ENCODE measurements around the gene TRIM15. TPM values are rescaled to one million over a fixed set of nuclear protein-coding genes. Genes with fewer than 3 reads are reported as not detected.
A peak's percentile ranks its signal among the peaks of the same experiment; 100 is the strongest.
"Not testable (repeated sequence)": the region's sequence is repeated elsewhere in the genome, so short reads cannot be mapped to it uniquely, and the experiment has no call there.

TRIM15 gene
- polyA plus RNA-seq, 1 experiment, result not detected

DNA sequence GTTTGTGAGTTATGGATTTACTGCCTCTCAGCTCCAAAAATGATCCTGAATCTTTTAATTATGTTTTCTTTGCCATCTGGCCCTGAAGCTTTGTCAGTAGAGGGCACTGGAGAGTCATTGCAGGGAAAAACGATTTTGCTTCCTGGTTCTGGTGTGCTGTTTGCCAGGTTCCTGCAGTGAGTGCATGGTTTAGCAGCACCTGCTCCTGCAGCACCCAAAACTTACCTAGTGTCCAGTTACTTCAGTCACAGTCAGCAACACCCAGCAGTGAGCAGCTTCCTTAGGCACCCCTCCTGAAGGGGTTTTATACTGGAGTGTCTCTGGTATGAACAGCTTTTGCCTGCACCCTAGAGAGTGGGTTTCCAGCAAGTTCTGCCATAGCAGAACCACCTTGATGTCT is 55.9 kb downstream of the TRIM15 start:
- no peak for DNase-seq (ENCODE audit: low read depth)
- no peaks in the 10 kb centered on the region; the same call in none of the 2 replicates for H3K27me3 ChIP-seq (ENCODE audit: control insufficient read depth, insufficient read depth, low read length)
- no peak overlapping the region for H3K4me3 ChIP-seq (ENCODE audit: low read depth, low read length)
- TF ChIP-seq, protein P1, sequence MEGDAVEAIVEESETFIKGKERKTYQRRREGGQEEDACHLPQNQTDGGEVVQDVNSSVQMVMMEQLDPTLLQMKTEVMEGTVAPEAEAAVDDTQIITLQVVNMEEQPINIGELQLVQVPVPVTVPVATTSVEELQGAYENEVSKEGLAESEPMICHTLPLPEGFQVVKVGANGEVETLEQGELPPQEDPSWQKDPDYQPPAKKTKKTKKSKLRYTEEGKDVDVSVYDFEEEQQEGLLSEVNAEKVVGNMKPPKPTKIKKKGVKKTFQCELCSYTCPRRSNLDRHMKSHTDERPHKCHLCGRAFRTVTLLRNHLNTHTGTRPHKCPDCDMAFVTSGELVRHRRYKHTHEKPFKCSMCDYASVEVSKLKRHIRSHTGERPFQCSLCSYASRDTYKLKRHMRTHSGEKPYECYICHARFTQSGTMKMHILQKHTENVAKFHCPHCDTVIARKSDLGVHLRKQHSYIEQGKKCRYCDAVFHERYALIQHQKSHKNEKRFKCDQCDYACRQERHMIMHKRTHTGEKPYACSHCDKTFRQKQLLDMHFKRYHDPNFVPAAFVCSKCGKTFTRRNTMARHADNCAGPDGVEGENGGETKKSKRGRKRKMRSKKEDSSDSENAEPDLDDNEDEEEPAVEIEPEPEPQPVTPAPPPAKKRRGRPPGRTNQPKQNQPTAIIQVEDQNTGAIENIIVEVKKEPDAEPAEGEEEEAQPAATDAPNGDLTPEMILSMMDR (IDR thresholded peaks at IDR 0.05; ENCODE audit: insufficient read depth, low read depth, low read length), result peak; percentile 93
- ChIA-PET CTCF (interaction anchor here (0.9 to 3.7 kb wide), 26 partner anchors 9 to 266 kb away, joined by 3 to 42 read pairs (median 4); no protein-coding TSS in a partner anchor), POLR2A (no interaction called here)
- no peaks in the 10 kb centered on the region for H3K36me3 ChIP-seq (ENCODE audit: control insufficient read depth, insufficient read depth, low read length)

DNA sequence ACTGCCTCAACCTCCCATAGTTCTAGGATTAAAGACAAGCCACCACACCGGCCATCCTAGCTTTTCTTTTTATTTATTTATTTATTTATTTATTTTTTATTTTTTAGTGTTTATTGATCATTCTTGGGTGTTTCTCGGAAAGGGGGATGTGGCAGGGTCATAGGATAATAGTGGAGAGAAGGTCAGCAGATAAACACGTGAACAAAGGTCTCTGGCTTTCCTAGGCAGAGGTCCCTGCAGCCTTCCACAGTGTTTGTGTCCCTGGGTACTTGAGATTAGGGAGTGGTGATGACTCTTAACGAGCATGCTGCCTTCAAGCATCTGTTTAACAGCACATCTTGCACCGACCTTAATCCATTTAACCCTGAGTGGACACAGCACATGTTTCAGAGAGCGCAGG is 58.0 kb downstream of the TRIM15 start:
- CTCF ChIA-PET, result interaction anchor here (3.7 kb wide), 1 partner anchor 176 kb away, joined by 42 read pairs; no protein-coding TSS in a partner anchor
- H3K27me3 ChIP-seq (ENCODE audit: control insufficient read depth, insufficient read depth, low read length); H3K36me3 ChIP-seq (ENCODE audit: control insufficient read depth, insufficient read depth, low read length); H3K4me3 ChIP-seq (ENCODE audit: low read depth, low read length); POLR2A ChIA-PET; DNase-seq (ENCODE audit: low read depth): not testable (repeated sequence)

DNA sequence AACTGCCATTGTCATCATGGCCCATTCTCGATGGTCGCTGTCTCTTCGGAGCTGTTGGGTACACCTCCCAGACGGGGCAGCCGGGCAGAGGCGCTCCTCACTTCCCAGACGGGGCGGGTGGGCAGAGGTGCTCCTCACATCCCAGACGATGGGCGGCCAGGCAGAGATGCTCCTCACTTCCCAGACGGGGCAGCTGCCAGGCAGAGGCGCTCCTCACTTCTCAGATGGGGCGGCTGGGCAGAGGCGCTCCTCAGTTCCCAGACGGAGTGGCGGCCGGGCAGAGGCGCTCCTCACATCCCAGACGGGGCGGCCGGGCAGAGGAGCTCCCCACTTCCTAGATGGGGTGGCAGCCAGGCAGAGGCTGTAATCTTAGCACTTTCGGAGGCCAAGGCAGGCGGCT is 58.6 kb downstream of the TRIM15 start:
- CTCF ChIA-PET, result interaction anchor here (1.1 kb wide), 1 partner anchor 189 kb away, joined by 3 read pairs; no protein-coding TSS in a partner anchor
- DNase-seq (ENCODE audit: low read depth); H3K4me3 ChIP-seq (ENCODE audit: low read depth, low read length); H3K27me3 ChIP-seq (ENCODE audit: control insufficient read depth, insufficient read depth, low read length); H3K36me3 ChIP-seq (ENCODE audit: control insufficient read depth, insufficient read depth, low read length); POLR2A ChIA-PET: not testable (repeated sequence)

Small RNA genes within 50 kb of the gene (small RNA-seq; reads per million reads assigned to genes)
- not detected for gene RF00554 (ENCODE audit: insufficient read length, low read depth, low replicate concordance)

Other genes with a start within 250 kb of the TRIM15 start
- 505 and 737 TPM in 2 replicates for gene HLA-A, start 221.0 kb upstream of the TRIM15 start, polyA plus RNA-seq (2011; rRNA removed)
- gene POLR1H, start 102.3 kb upstream of the TRIM15 start, polyA plus RNA-seq (2011; rRNA removed), result 23.4 and 28.6 TPM in 2 replicates
- gene PPP1R11, start 96.3 kb upstream of the TRIM15 start, polyA plus RNA-seq (2011; rRNA removed), result 56.4 and 70.2 TPM in 2 replicates
- gene RNF39, start 87.8 kb upstream of the TRIM15 start, polyA plus RNA-seq (2011; rRNA removed), result not detected in 2 replicates
- not detected in 2 replicates for gene TRIM31, start 50.5 kb upstream of the TRIM15 start, polyA plus RNA-seq (2011; rRNA removed)
- not detected in 2 replicates for gene TRIM40, start 27.4 kb upstream of the TRIM15 start, polyA plus RNA-seq (2011; rRNA removed)
- gene TRIM10, start 2.3 kb upstream of the TRIM15 start, polyA plus RNA-seq (2011; rRNA removed), result not detected in 2 replicates
- gene TRIM26, start 49.9 kb downstream of the TRIM15 start, polyA plus RNA-seq (2011; rRNA removed), result 31.8 and 41.8 TPM in 2 replicates
- gene TRIM39, start 163.4 kb downstream of the TRIM15 start, polyA plus RNA-seq (2011; rRNA removed), result 7.4 and 8.1 TPM in 2 replicates
- 28.3 and 29.0 TPM in 2 replicates for gene RPP21, start 181.6 kb downstream of the TRIM15 start, polyA plus RNA-seq (2011; rRNA removed)